GM12873 (cell line): Measurements from ENCODE around the gene LAPTM5.

Experiments
- TF ChIP-seq, protein P1 (sequence below): IDR thresholded peaks from 2 replicates; pipeline ENCODE4 v1.5.1; 2012; ENCODE audit warnings: low read depth, mild to moderate bottlenecking, moderate library complexity, low read length, control low read depth; ENCODE audit not compliant: insufficient read depth; ENCODE audit errors: missing control alignments

LAPTM5 gene, protein sequence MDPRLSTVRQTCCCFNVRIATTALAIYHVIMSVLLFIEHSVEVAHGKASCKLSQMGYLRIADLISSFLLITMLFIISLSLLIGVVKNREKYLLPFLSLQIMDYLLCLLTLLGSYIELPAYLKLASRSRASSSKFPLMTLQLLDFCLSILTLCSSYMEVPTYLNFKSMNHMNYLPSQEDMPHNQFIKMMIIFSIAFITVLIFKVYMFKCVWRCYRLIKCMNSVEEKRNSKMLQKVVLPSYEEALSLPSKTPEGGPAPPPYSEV

DNA sequence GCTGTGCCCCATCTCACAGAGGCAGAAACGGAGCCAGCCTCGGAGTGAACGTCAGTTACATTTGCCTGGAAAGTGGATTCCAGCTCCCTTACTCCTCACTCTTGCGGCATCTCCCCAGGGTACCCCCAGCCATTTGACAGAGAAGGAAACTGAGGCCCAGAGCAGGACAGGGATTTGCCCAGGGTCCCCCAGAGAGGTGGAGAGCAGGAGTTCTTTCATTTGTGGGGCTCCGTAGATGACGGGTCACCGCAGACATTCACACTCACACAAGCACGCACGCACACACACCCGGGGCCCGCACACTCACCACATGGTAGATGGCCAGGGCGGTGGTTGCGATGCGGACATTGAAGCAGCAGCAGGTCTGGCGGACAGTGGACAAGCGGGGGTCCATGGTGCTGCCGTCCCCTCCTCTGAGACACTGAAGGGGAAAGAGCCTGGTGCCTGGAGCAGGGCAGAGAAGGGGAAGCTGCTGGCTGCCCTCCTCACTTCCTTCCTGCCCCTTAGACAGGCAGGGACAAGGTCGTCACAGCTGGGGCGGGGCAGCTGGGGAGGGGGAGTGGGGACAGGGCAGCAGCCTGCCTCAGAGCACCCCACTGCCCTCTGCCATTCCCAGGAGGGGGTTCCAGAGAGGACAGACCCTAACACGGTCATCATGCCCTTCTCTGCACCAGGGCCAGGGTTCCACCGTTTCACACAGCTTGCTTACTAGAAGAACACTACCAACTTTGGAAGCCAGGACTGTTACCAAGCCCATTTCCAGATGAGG lies at the start of gene LAPTM5:
Gene LAPTM5, minus strand, starts transcription at position 423 of the 769 bp plus-strand sequence. Its CDS starts 29 bp downstream, at position 394.
- TF ChIP-seq, protein P1, sequence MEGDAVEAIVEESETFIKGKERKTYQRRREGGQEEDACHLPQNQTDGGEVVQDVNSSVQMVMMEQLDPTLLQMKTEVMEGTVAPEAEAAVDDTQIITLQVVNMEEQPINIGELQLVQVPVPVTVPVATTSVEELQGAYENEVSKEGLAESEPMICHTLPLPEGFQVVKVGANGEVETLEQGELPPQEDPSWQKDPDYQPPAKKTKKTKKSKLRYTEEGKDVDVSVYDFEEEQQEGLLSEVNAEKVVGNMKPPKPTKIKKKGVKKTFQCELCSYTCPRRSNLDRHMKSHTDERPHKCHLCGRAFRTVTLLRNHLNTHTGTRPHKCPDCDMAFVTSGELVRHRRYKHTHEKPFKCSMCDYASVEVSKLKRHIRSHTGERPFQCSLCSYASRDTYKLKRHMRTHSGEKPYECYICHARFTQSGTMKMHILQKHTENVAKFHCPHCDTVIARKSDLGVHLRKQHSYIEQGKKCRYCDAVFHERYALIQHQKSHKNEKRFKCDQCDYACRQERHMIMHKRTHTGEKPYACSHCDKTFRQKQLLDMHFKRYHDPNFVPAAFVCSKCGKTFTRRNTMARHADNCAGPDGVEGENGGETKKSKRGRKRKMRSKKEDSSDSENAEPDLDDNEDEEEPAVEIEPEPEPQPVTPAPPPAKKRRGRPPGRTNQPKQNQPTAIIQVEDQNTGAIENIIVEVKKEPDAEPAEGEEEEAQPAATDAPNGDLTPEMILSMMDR = no peak

DNA sequence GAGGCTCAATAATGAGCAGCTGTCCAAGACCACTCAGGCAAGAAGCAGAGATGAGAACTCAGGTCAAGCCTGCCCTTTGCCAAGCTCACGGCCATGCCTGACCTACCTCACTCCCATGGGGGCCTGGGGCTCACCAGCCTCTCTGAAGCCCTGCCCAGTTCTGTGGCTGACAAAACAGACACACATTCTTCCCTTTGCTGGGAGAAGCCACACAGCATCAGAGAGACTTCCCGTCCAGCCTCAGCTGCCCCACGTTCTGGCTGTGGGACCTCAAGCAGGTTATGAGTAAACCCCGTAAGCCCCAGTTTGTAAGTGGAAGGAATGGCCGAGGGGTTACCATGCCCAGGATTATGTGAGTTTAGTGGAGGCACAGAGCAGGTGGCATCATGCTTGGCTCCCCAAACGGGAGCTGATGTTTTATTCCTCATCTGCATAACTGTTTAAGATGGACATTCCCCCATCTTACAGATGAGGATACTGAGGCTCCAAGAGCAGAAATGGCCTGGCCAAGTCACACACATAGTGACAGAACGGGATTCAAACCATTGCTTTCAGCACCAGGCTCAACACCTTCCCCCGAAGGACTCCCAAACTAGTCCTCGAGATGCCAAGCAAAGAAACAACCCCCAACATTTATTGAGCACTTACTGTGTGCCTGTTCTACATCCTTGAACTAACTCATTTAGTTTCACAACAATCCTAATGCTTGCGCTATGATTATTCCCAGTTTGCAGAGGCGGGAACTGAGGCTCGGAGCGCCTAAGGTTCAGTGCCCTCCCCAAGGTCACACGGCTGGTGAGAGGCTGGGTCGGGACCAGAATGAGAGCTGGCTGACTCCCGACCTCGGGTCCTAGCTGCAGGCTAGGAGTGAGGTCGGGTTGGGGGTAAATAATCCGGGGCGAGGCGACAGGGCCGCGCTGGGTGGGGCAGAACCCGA lies 49.1 kb upstream of the LAPTM5 start:
- TF ChIP-seq, protein P1 = no peak

DNA sequence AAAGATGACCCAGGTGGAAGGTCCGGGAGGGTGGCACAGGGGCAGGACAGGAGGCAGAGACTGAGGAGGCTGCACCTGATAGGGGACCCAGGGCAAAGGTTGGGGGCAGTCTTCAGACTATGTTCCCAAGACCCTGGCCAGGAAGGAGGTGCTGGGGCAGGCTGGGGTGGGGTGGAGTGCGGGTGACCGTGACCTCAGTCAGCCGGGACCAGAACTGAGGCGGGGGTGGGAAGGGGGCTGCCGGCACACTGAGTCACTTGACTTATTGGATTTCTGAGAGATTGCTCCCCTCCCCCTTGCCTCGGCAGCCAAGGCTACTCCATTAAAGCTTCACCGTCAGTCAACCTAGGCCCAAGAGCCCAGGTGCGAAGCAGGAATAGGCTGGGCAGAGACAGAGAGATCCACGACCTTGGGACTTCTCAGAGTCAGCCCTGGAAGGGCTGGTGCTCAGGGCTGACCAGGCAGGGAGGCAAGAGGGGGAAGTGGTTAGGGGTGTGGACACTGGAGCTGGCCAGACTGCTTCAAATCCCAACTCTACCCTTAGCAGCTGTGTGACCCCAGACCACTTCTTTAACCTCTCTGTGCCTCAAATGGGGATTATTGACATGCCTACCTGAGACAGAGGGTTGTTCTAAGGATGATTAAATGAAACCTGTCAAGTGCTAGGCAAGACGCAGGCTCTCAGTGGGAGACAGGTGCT lies 47.9 kb upstream of the LAPTM5 start:
- TF ChIP-seq, protein P1 = no peak

DNA sequence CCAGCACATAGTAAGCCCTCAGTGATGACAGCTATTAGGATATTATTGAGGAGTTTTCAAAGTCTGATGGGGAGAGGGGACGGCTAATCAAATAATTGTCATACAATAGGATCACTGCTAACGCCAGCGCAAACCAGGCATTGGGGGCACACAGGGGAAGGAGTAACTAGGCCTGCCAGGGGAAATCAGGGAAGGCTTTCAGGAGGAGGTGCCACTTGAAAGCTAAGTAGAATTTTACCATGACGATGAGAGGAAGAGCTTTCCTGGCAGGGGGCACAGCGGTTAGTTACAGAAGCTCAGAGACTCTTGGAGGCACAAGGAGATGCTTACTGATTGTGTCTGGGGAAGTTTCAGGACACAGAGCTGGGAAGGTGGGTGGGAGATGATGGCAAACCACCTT lies 47.2 kb upstream of the LAPTM5 start:
- TF ChIP-seq, protein P1 = no peak

DNA sequence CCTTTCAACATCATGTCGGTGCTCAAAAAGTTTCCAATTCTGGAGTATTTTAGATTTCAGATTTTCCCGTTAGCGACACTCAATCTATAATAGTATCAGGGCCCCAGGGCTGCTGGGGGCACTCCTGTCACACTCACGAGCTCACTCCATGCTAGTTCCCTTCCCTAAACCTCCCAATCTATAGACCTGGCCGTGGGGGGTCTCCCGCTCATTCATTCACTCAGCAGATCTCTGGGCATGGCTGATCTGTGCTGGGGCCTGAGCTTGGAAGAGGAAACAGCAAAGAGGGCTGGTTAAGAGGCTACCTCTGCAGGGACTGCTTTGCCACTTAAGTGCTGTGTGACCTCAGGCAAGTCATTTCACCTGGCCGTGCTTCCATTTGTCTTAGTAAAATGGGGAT lies 46.8 kb upstream of the LAPTM5 start:
- TF ChIP-seq, protein P1 = no peak

DNA sequence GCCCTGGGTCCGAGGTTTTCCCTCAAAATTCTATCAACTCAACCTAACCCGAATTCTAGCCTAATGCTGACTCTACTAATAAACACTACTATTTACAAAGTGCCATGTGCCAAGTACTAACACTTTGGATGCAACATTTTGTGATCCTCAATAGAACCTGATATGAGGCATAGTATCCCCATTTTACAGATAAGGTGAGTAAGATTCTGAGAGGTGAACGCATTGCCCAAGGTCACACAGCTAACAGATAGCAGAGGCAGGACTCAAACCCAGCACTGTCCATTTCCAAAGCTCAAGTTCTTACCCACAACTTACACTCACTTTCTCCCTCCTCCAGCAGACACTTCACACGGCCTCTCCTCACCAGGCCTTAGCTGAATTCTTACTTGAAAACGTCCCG lies 46.0 kb upstream of the LAPTM5 start:
- TF ChIP-seq, protein P1 = no peak

DNA sequence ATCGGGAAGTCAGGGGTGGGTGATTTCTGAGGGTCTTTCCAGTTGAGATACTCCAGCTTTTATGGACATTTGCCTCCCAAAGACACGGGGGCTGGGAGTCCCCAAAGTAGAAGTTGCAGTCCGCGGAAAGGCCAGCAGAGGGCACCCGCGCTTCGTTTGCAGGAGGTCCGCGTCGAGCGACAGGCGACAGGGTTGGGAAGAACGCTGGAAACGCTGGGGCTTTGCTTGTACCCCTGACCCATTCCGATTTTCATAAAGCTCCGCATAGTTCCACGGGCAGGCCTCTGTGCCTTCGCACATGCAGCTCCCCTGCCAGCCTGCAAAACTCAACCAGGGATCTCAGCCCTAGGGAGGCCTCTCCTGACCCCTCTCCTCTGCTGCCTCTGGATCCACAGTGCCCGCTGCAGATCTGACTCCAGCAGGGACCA lies 44.2 kb upstream of the LAPTM5 start:
- TF ChIP-seq, protein P1 = peak; percentile 98
